ENCODE data around the gene PIP4K2A. TPM values are rescaled to one million over a fixed set of nuclear protein-coding genes. Genes with fewer than 3 reads are reported as not detected.

Gene PIP4K2A
- total and polyA plus RNA-seq, 2 of the 8 experiments (the other 6 are each of a cell fraction or from before 2014, with no cell fraction given), result 19.0 to 60.9 TPM

GRCh38 chr10:22684699-22685098 is 29.7 kb downstream of the PIP4K2A start:
- Histone ChIP-seq H3K4me3 (ENCODE audit: extremely low read depth in 1 of 4, insufficient read depth in 2 of 4, low read depth in 3 of 4, low read length in 4 of 4) (no peak overlapping the region), H3K27me3 (replicated peaks in 1 of 4; ENCODE audit: control insufficient read depth in 3 of 4, extremely low read depth in 1 of 4, insufficient read depth in 3 of 4, low read length in 3 of 4) (no peaks in the 10 kb centered on the region), H4K5ac (ENCODE audit: insufficient read length, low read depth, low read length) (no peak overlapping the region), H2BK5ac (ENCODE audit: low read depth, low read length) (no peak overlapping the region), H3K9ac (replicated peaks in 1 of 4; ENCODE audit: extremely low read depth in 1 of 4, low read depth in 3 of 4, low read length in 3 of 4) (no peak overlapping the region), H3K36me3 (ENCODE audit: control insufficient read depth in 2 of 4, insufficient read depth in 4 of 4, low read length in 3 of 4) (no peaks in the 10 kb centered on the region), H4K91ac (replicated peaks; ENCODE audit: insufficient read length, low read length) (no peak overlapping the region), H4K20me1 (replicated peaks in 1 of 2; ENCODE audit: control insufficient read depth in 1 of 2, insufficient read depth in 2 of 2, low read length in 2 of 2) (peaks cover 0 to 3% of the 10 kb centered on the region in 2 experiments), H3K23ac (ENCODE audit: insufficient read length) (no peak overlapping the region), H3K27ac (ENCODE audit: low read depth, low read length) (no peak overlapping the region), H3K56ac (replicated peaks; ENCODE audit: insufficient read length, low read depth, low read length) (no peak overlapping the region), H3K79me1 (ENCODE audit: low read depth, low read length) (peaks cover 10% of the 10 kb centered on the region), H4K8ac (ENCODE audit: extremely low read depth, insufficient read depth, low read length) (no peak overlapping the region), H2BK20ac (ENCODE audit: low read length) (0 out of 2 replicates have a peak overlapping the region, but pooled peaks have one; percentile 53), H2BK120ac (replicated peaks; ENCODE audit: low read depth, low read length) (no peak overlapping the region), H2AK5ac (ENCODE audit: low read depth, low read length) (no peak overlapping the region), H3K4ac (replicated peaks; ENCODE audit: insufficient read length, low read depth, low read length) (no peak overlapping the region), H3K18ac (ENCODE audit: extremely low read depth, low read length) (no peak overlapping the region), H2BK12ac (ENCODE audit: low read depth, low read length) (no peak overlapping the region), H3K4me1 (replicated peaks in 1 of 4; ENCODE audit: control insufficient read depth in 3 of 4, insufficient read depth in 4 of 4, low read length in 3 of 4) (peaks cover 8 to 29% (median 20%) of the 10 kb centered on the region in 4 experiments; a peak in 6 of 7 replicates), H3K9me3 (ENCODE audit: insufficient read depth in 2 of 2, low read depth in 1 of 2, low read length in 1 of 2) (no peaks in the 10 kb centered on the region), H2BK15ac (ENCODE audit: low read length) (no peak overlapping the region), H2AFZ (ENCODE audit: low read length) (no peak overlapping the region), H3K14ac (ENCODE audit: insufficient read length) (no peak overlapping the region), H3K79me2 (ENCODE audit: control insufficient read depth in 1 of 2, insufficient read depth in 2 of 2, low read length in 2 of 2) (peaks cover 27 to 97% of the 10 kb centered on the region in 2 experiments), H3K4me2 (ENCODE audit: insufficient read depth in 1 of 2, low read depth in 2 of 2, low read length in 2 of 2) (no peak overlapping the region), H3K23me2 (ENCODE audit: low read depth, low read length) (0 out of 2 replicates have a peak, but pooled peaks cover 2% of the 10 kb centered on the region)
- CTCF ChIA-PET (ENCODE audit: partially characterized antibody), result no interaction called here
- 98% methylated on average over 5 of the region's 5 CpGs; no CpG with 5 or more reads in 1 of the 2 experiments for WGBS, 2 experiments (ENCODE audit: extremely low coverage in 1 of 2, insufficient coverage in 1 of 2, insufficient read length in 1 of 2, insufficient replicate concordance in 2 of 2, low coverage in 1 of 2, low lambda C conversion rate in 2 of 2, missing lambda C conversion rate in 1 of 2)
- POLR2A ChIA-PET (ENCODE audit: partially characterized antibody), result no interaction called here
- FAIRE-seq, result no peak
- DNase-seq (ENCODE audit: low read depth in 1 of 2, low spot score in 2 of 2), result no peak
- no peak for TF ChIP-seq RNF2 (IDR thresholded peaks at IDR 0.05; ENCODE audit: borderline replicate concordance, low read depth, low read length, missing control alignments, poor library complexity, severe bottlenecking)
- TF ChIP-seq ASH2L (IDR thresholded peaks at IDR 0.05; ENCODE audit: low read length), result no peak
- TF ChIP-seq CHD2 (IDR thresholded peaks at IDR 0.05; ENCODE audit: low read length), result no peak
- no peak for TF ChIP-seq RAD21 (IDR thresholded peaks at IDR 0.05 in 1 of 2, conservative IDR thresholded peaks at IDR 0.05 in 1 of 2; ENCODE audit: low read depth in 2 of 2, low read length in 2 of 2)
- TF ChIP-seq SIN3A (conservative IDR thresholded peaks at IDR 0.05 in 1 of 2, IDR thresholded peaks at IDR 0.05 in 1 of 2; ENCODE audit: low read depth in 1 of 2, low read length in 2 of 2), result no peak
- no peak for TF ChIP-seq SIRT6 (IDR thresholded peaks at IDR 0.05; ENCODE audit: low read length)
- no peak for TF ChIP-seq POLR2A (IDR thresholded peaks at IDR 0.05; ENCODE audit: control extremely low read depth in 1 of 2, low read depth in 2 of 2, low read length in 2 of 2)
- no peak for TF ChIP-seq EZH2 (IDR thresholded peaks at IDR 0.05; ENCODE audit: low read depth, low read length, severe bottlenecking)
- TF ChIP-seq GTF2F1 (IDR thresholded peaks at IDR 0.05; ENCODE audit: borderline replicate concordance, low read depth, low read length), result no peak
- TF ChIP-seq YY1 (IDR thresholded peaks at IDR 0.05; ENCODE audit: low read depth, low read length), result no peak
- no peak for TF ChIP-seq EGR1 (IDR thresholded peaks at IDR 0.05; ENCODE audit: borderline replicate concordance, low read depth, low read length)

All from H1 (cell line).